Right atrium auricular region (tissue), 2 donors: ENCODE measurements around the gene NIPAL1. TPM values are rescaled to one million over a fixed set of nuclear protein-coding genes. Genes with fewer than 3 reads are reported as not detected.

ENCODE experiments used
- DNase-seq: peaks from one replicate; pipeline ENCODE4 v3.0.0-alpha.2; 2019; ENCODE audit warnings: low spot score
- H3K27ac ChIP-seq, 2 donors: fragments of 200-600 bp; sonication (generic); 1 replicate in 1 of 2; 2 replicates in 1 of 2; pipeline ENCODE4 v1.5.1; 2016 to 2019
- H3K27me3 ChIP-seq, 2 donors: fragments of 200-600 bp; sonication (generic); one replicate each; pipeline versions ENCODE4 v1.5.1 to v1.6.0; 2017 to 2019
- H3K36me3 ChIP-seq: fragments of 200-600 bp; sonication (generic); one replicate; pipeline ENCODE4 v1.5.1; 2016
- H3K4me1 ChIP-seq, 2 donors: fragments of 200-600 bp; sonication (generic); one replicate each; pipeline versions ENCODE4 v1.5.1 to v1.6.0; 2017 to 2019
- H3K4me3 ChIP-seq, 2 donors: fragments of 200-600 bp; sonication (generic); 1 replicate in 1 of 2; 2 replicates in 1 of 2; pipeline ENCODE4 v1.5.1; 2017 to 2019; ENCODE audit warnings: mild to moderate bottlenecking in 1 of 2, moderate library complexity in 1 of 2
- H3K9me3 ChIP-seq, 2 donors: fragments of 200-600 bp; sonication (generic); one replicate each; pipeline ENCODE4 v1.5.1; 2019
- CTCF ChIP-seq, 2 donors: fragments of 200-600 bp; sonication (generic); IDR thresholded peaks; one replicate each; pipeline ENCODE4 v1.5.1; 2019; ENCODE audit warnings: antibody characterized with exemption in 2 of 2
- total RNA-seq, 2 donors: library from RNA; depleted of rRNA; stranded (reverse); fragments of >200 nt; gene quantifications; one replicate each; pipeline ENCODE4 v1.1.0, GENCODE V29; 2016

The NIPAL1 gene
- total RNA-seq, 2 donors from 2014 or later, result 0.63 to 1.4 TPM

DNA sequence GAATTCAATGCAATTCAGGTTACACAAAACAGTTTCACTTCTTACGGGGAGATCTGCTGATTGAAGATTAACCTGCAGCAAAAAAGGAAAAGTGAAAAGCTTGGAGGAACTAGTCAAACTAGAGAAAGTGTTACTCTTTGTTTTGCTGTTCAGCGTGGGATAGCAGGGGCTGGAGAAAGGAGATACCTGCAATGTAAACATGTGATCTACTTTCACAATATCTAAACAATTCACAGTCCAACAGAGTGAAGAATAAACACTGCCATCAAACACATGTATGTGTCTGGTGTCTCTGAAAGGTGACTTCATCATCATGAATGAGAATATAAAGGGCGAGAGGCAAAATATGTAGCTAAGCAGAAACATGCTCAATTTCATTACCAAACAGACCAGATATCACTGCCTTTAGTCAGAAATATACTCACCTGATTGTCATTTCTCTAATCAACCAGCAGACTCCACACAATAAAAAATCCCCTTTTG, 26.4 kb downstream of the NIPAL1 start:
- no peak for TF ChIP-seq CTCF (IDR thresholded peaks at IDR 0.05)
- no peak for DNase-seq
- Histone ChIP-seq H3K4me1 (peaks cover 0 to 7% of the 10 kb centered on the region in 2 donors), H3K9me3 (no peaks in the 10 kb centered on the region), H3K27me3 (no peaks in the 10 kb centered on the region), H3K27ac (no peak overlapping the region), H3K36me3 (no peaks in the 10 kb centered on the region), H3K4me3 (no peak overlapping the region)

DNA sequence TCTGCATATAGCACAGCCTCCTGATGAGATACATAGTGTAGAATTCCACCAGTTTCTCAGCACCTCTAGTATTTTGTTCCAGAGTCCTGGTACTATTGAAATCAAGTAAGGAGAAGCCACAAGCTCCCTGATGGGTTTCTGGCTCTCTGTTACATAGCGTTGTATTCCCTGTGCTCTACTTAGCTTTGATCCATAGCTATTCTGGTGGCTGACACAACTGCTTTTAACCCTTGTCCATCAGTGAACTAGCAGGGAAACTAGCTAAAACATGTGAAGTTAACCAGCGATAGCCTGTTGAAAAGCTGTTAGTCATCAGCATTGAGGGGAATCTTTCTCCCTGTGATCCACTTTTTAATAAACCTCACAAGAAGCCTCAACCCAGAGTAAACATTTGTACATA, 26.9 kb downstream of the NIPAL1 start:
- no peaks in the 10 kb centered on the region for H3K9me3 ChIP-seq
- H3K4me3 ChIP-seq, result no peak overlapping the region
- peaks cover 0 to 12% of the 10 kb centered on the region in 2 donors for H3K4me1 ChIP-seq
- no peak for TF ChIP-seq CTCF (IDR thresholded peaks at IDR 0.05)
- H3K36me3 ChIP-seq, result no peaks in the 10 kb centered on the region
- no peak for DNase-seq
- no peak overlapping the region for H3K27ac ChIP-seq
- no peaks in the 10 kb centered on the region for H3K27me3 ChIP-seq

GRCh38 chr4:48044298-48044697, 27.7 kb downstream of the NIPAL1 start:
- TF ChIP-seq CTCF (IDR thresholded peaks at IDR 0.05), result no peak
- Histone ChIP-seq H3K27me3 (no peaks in the 10 kb centered on the region), H3K36me3 (no peaks in the 10 kb centered on the region), H3K27ac (no peak overlapping the region), H3K4me1 (peaks cover 0 to 12% of the 10 kb centered on the region in 2 donors), H3K4me3 (no peak overlapping the region), H3K9me3 (no peaks in the 10 kb centered on the region)
- DNase-seq, result no peak

- no peaks in the 10 kb centered on the region for H3K9me3 ChIP-seq
- no peak for TF ChIP-seq CTCF (IDR thresholded peaks at IDR 0.05)
- no peaks in the 10 kb centered on the region for H3K27me3 ChIP-seq
- H3K27ac ChIP-seq, result no peak overlapping the region
- no peaks in the 10 kb centered on the region for H3K36me3 ChIP-seq
- H3K4me3 ChIP-seq, result no peak overlapping the region
- DNase-seq, result no peak
- peaks cover 0 to 12% of the 10 kb centered on the region in 2 donors for H3K4me1 ChIP-seq
Observed at GRCh38 chr4:48046059-48046458, 29.5 kb downstream of the NIPAL1 start.

- TF ChIP-seq CTCF (IDR thresholded peaks at IDR 0.05), result no peak
- Histone ChIP-seq H3K27ac (peak overlapping the region in 1 of 2 donors; percentile 56), H3K4me1 (peaks cover 0 to 12% of the 10 kb centered on the region in 2 donors), H3K27me3 (no peaks in the 10 kb centered on the region), H3K36me3 (no peaks in the 10 kb centered on the region), H3K9me3 (no peaks in the 10 kb centered on the region), H3K4me3 (no peak overlapping the region)
- no peak for DNase-seq
Observed at GRCh38 chr4:48047421-48047844, 30.9 kb downstream of the NIPAL1 start.

DNA sequence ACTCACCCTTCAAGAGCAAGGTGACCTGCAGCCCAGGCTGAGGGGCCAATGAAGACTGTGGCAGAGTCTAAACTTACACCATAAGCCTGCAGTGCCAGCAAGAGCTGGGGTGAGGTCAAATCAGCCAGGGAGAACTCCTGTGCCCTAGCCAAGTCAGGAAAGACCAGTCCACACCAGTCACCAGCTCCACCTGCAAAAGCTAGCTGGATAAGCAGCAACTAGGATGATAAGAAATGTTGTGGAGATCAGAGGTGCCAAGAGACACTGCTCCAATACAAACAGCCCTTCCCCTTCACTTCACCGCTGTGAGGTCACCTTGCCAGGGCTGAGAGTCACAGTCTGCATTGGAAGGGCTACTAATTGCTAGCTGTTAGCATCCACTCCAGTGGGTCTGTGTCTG, 31.3 kb downstream of the NIPAL1 start:
- Histone ChIP-seq H3K27me3 (no peaks in the 10 kb centered on the region), H3K4me1 (peaks cover 0 to 12% of the 10 kb centered on the region in 2 donors), H3K36me3 (no peaks in the 10 kb centered on the region), H3K4me3 (no peak overlapping the region), H3K27ac (peak overlapping the region in 1 of 2 donors; percentile 56), H3K9me3 (no peaks in the 10 kb centered on the region)
- TF ChIP-seq CTCF (IDR thresholded peaks at IDR 0.05), result no peak
- DNase-seq, result no peak
